Endothelial cell of umbilical vein (primary cell): Measurements from ENCODE around the gene SREBF1.

Source experiments
- EZH2 ChIP-seq: IDR thresholded peaks from 2 replicates; pipeline ENCODE4 v1.6.1; 2012; ENCODE audit warnings: borderline replicate concordance, low read depth, mild to moderate bottlenecking, moderate library complexity, low read length, inconsistent platforms; ENCODE audit not compliant: severe bottlenecking
- GATA2 ChIP-seq: IDR thresholded peaks from 2 replicates; pipeline ENCODE4 v1.7.0; 2011; ENCODE audit warnings: low read depth, mild to moderate bottlenecking, moderate library complexity, mixed read lengths, low read length; ENCODE audit not compliant: insufficient read length, insufficient read depth
- JUN ChIP-seq: IDR thresholded peaks from 2 replicates; pipeline ENCODE4 v1.6.1; 2011; ENCODE audit warnings: borderline replicate concordance, low read depth; ENCODE audit not compliant: insufficient read length, insufficient read depth
- MAX ChIP-seq: IDR thresholded peaks from 2 replicates; pipeline ENCODE4 v1.6.1; 2011; ENCODE audit not compliant: insufficient read depth, insufficient read length
- MYC ChIP-seq: IDR thresholded peaks from one replicate; pipeline ENCODE4 v1.6.1; 2011; ENCODE audit warnings: mild to moderate bottlenecking, low read depth, low read length
- POLR2A ChIP-seq: IDR thresholded peaks from 2 replicates; pipeline ENCODE4 v1.6.1; 2012; ENCODE audit warnings: low read depth, mild to moderate bottlenecking, control low read depth, low read length
- POLR2AphosphoS5 ChIP-seq: IDR thresholded peaks from 2 replicates; pipeline ENCODE4 v1.6.1; 2012; ENCODE audit warnings: low read depth, mild to moderate bottlenecking, control low read depth, low read length, moderate library complexity; ENCODE audit not compliant: insufficient read depth
- TF ChIP-seq, protein P1 (sequence below), 2 donors: IDR thresholded peaks; 1 replicate in 1 of 2; 2 replicates in 1 of 2; pipeline ENCODE4 v1.5.1; 2011; ENCODE audit warnings: low read length in 2 of 2, mild to moderate bottlenecking in 2 of 2, moderate library complexity in 2 of 2, control low read depth in 1 of 2, inconsistent platforms in 1 of 2, low read depth in 1 of 2; ENCODE audit not compliant: insufficient read depth in 1 of 2; ENCODE audit errors: extremely low read depth in 1 of 2

GRCh38 chr17:17837966-17838962, 1.5 kb upstream of the SREBF1 start:
- TF ChIP-seq, protein P1, sequence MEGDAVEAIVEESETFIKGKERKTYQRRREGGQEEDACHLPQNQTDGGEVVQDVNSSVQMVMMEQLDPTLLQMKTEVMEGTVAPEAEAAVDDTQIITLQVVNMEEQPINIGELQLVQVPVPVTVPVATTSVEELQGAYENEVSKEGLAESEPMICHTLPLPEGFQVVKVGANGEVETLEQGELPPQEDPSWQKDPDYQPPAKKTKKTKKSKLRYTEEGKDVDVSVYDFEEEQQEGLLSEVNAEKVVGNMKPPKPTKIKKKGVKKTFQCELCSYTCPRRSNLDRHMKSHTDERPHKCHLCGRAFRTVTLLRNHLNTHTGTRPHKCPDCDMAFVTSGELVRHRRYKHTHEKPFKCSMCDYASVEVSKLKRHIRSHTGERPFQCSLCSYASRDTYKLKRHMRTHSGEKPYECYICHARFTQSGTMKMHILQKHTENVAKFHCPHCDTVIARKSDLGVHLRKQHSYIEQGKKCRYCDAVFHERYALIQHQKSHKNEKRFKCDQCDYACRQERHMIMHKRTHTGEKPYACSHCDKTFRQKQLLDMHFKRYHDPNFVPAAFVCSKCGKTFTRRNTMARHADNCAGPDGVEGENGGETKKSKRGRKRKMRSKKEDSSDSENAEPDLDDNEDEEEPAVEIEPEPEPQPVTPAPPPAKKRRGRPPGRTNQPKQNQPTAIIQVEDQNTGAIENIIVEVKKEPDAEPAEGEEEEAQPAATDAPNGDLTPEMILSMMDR (IDR thresholded peaks at IDR 0.05; ENCODE audit: extremely low read depth in 1 of 2, insufficient read depth in 1 of 2, low read depth in 1 of 2, low read length in 2 of 2), result no peak
- peak; percentile 31 for TF ChIP-seq POLR2AphosphoS5
- TF ChIP-seq EZH2, result no peak
- TF ChIP-seq POLR2A, result no peak
- TF ChIP-seq MAX, result no peak
- TF ChIP-seq JUN, result no peak
- TF ChIP-seq GATA2, result no peak
- no peak for TF ChIP-seq MYC
